H9 (cell line): ENCODE data around the gene PRKAR2A. TPM values are rescaled to one million over a fixed set of nuclear protein-coding genes. Genes with fewer than 3 reads are reported as not detected.

ENCODE experiments used
- DNase-seq: peaks from one replicate; pipeline ENCODE4 v3.0.0-alpha.2; 2017
- H2AFZ ChIP-seq: one replicate; pipeline ENCODE4 v1.6.1; 2013; ENCODE audit warnings: mild to moderate bottlenecking, low read length, control low read depth, moderate library complexity
- H2AK5ac ChIP-seq: 2 replicates; pipeline ENCODE4 v1.6.1; 2013; ENCODE audit warnings: low read length, control low read depth, mixed read lengths; ENCODE audit not compliant: insufficient read length
- H2BK120ac ChIP-seq: one replicate; pipeline ENCODE4 v1.6.1; 2013; ENCODE audit warnings: low read depth, mild to moderate bottlenecking, low read length, control low read depth, inconsistent platforms; ENCODE audit not compliant: poor library complexity, severe bottlenecking
- H2BK12ac ChIP-seq: 2 replicates; pipeline ENCODE4 v1.6.1; 2013; ENCODE audit warnings: low read length, control low read depth, mixed read lengths, low read depth; ENCODE audit not compliant: insufficient read length
- H2BK15ac ChIP-seq: 2 replicates; pipeline ENCODE4 v1.6.1; 2013; ENCODE audit warnings: low read depth, low read length, control low read depth
- H2BK20ac ChIP-seq: one replicate; pipeline ENCODE4 v1.6.1; 2013; ENCODE audit warnings: low read depth, mild to moderate bottlenecking, low read length, control low read depth, inconsistent platforms; ENCODE audit not compliant: poor library complexity, severe bottlenecking
- H2BK5ac ChIP-seq: 2 replicates; pipeline ENCODE4 v1.6.1; 2013; ENCODE audit warnings: low read length, control low read depth, mixed read lengths; ENCODE audit not compliant: insufficient read length
- H3K14ac ChIP-seq: 2 replicates; pipeline ENCODE4 v1.6.1; 2013; ENCODE audit warnings: low read length, control low read depth; ENCODE audit not compliant: insufficient read depth
- H3K18ac ChIP-seq: 2 replicates; pipeline ENCODE4 v1.6.1; 2013; ENCODE audit warnings: low read depth, mild to moderate bottlenecking, mixed read lengths, low read length, control low read depth; ENCODE audit not compliant: insufficient read length
- H3K23ac ChIP-seq: 2 replicates; pipeline ENCODE4 v1.6.1; 2013; ENCODE audit warnings: low read length, control low read depth, mixed read lengths, low read depth; ENCODE audit not compliant: insufficient read length
- H3K23me2 ChIP-seq: 2 replicates; pipeline ENCODE4 v1.6.1; 2013; ENCODE audit warnings: low read depth, mild to moderate bottlenecking, mixed read lengths, low read length, control low read depth; ENCODE audit not compliant: insufficient read length, poor library complexity, severe bottlenecking
- H3K27ac ChIP-seq: 2 replicates; pipeline ENCODE4 v1.5.1; 2013; ENCODE audit warnings: low read length, control low read depth, mixed read lengths, low read depth; ENCODE audit not compliant: insufficient read length
- H3K27me3 ChIP-seq: 2 replicates; pipeline ENCODE4 v1.6.1; 2013; ENCODE audit warnings: low read length, control low read depth, inconsistent platforms; ENCODE audit not compliant: insufficient read depth
- H3K4ac ChIP-seq: 2 replicates; pipeline ENCODE4 v1.6.1; 2013; ENCODE audit warnings: low read depth, mild to moderate bottlenecking, control low read depth, inconsistent platforms, low read length, moderate library complexity
- H3K4me1 ChIP-seq: 2 replicates; pipeline ENCODE4 v1.6.1; 2013; ENCODE audit warnings: low read length, control low read depth, inconsistent platforms; ENCODE audit not compliant: insufficient read depth
- H3K4me2 ChIP-seq: 2 replicates; pipeline ENCODE4 v1.6.1; 2013; ENCODE audit warnings: low read length, control low read depth, mixed read lengths; ENCODE audit not compliant: insufficient read length, insufficient read depth
- H3K56ac ChIP-seq: 2 replicates; pipeline ENCODE4 v1.6.1; 2013; ENCODE audit warnings: low read depth, mild to moderate bottlenecking, mixed read lengths, low read length, control low read depth; ENCODE audit not compliant: insufficient read length
- H3K79me1 ChIP-seq: 2 replicates; pipeline ENCODE4 v1.6.1; 2013; ENCODE audit warnings: low read depth, mild to moderate bottlenecking, moderate library complexity, low read length, control low read depth, inconsistent platforms; ENCODE audit not compliant: insufficient read depth, poor library complexity, severe bottlenecking
- H3K79me2 ChIP-seq: 2 replicates; pipeline ENCODE4 v1.6.1; 2013; ENCODE audit warnings: low read length, control low read depth, inconsistent platforms; ENCODE audit not compliant: insufficient read depth
- H3K9ac ChIP-seq: 2 replicates; pipeline ENCODE4 v1.6.1; 2013; ENCODE audit warnings: low read length, control low read depth, mixed read lengths; ENCODE audit not compliant: insufficient read length; ENCODE audit errors: extremely low read depth
- H3K9me3 ChIP-seq: one replicate; pipeline ENCODE4 v1.6.1; 2013; ENCODE audit warnings: low read depth, low read length, inconsistent platforms; ENCODE audit not compliant: control insufficient read depth
- H3T11ph ChIP-seq: one replicate; pipeline ENCODE4 v1.6.1; 2013; ENCODE audit warnings: mild to moderate bottlenecking, low read length, control low read depth, inconsistent platforms
- H4K20me1 ChIP-seq: one replicate; pipeline ENCODE4 v1.6.1; 2013; ENCODE audit not compliant: control insufficient read depth, insufficient read length, insufficient read depth
- H4K5ac ChIP-seq: 2 replicates; pipeline ENCODE4 v1.6.1; 2013; ENCODE audit warnings: low read depth, mild to moderate bottlenecking, mixed read lengths, low read length, control low read depth; ENCODE audit not compliant: insufficient read length
- H4K8ac ChIP-seq: replicated peaks from 2 replicates; pipeline ENCODE4 v1.6.1; 2013; ENCODE audit warnings: low read length, control low read depth, mixed read lengths, low read depth; ENCODE audit not compliant: insufficient read length
- H4K91ac ChIP-seq: 2 replicates; pipeline ENCODE4 v1.6.1; 2013; ENCODE audit warnings: low read depth, mild to moderate bottlenecking, moderate library complexity, mixed read lengths, low read length, control low read depth; ENCODE audit not compliant: insufficient read length
- H3K27ac Mint-ChIP-seq, 3 experiments: 2 replicates in 2 of 3; 3 replicates in 1 of 3; pipeline ENCODE4 v1.8.0; 2020 to 2021; ENCODE audit warnings: mixed read lengths in 3 of 3, mild to moderate bottlenecking in 1 of 3, moderate library complexity in 1 of 3
- H3K27me3 Mint-ChIP-seq: 2 replicates; pipeline ENCODE4 v1.8.0; 2021; ENCODE audit warnings: low read depth, mild to moderate bottlenecking, moderate library complexity, mixed read lengths
- H3K36me3 Mint-ChIP-seq, 3 experiments: 2 replicates in 2 of 3; 3 replicates in 1 of 3; pipeline ENCODE4 v1.8.0; 2020 to 2021; ENCODE audit warnings: low read depth in 3 of 3, mixed read lengths in 3 of 3; ENCODE audit not compliant: insufficient read depth in 1 of 3
- H3K4me1 Mint-ChIP-seq, 2 experiments: 2 replicates each; pipeline ENCODE4 v1.8.0; 2020; ENCODE audit warnings: mixed read lengths in 2 of 2
- H3K4me3 Mint-ChIP-seq, 2 experiments: 2 replicates in 1 of 2; 3 replicates in 1 of 2; pipeline ENCODE4 v1.8.0; 2020 to 2021; ENCODE audit warnings: mild to moderate bottlenecking in 2 of 2, mixed read lengths in 2 of 2, moderate library complexity in 1 of 2
- H3K9me3 Mint-ChIP-seq, 2 experiments: 2 replicates in 1 of 2; 3 replicates in 1 of 2; pipeline ENCODE4 v1.8.0; 2020; ENCODE audit warnings: mild to moderate bottlenecking in 2 of 2, mixed read lengths in 2 of 2, moderate library complexity in 1 of 2
- CTCF ChIP-seq: fragments of 200-600 bp; sonication (generic); conservative IDR thresholded peaks from 3 replicates; pipeline ENCODE4 v1.8.0; 2021; ENCODE audit warnings: antibody characterized with exemption, mild to moderate bottlenecking
- total RNA-seq: library from RNA; stranded (reverse); gene quantifications from 2 replicates; pipeline ENCODE4 v1.2.1, GENCODE V29; 2021

PRKAR2A gene
- total RNA-seq, 1 experiment from 2014 or later, result 39.1 TPM

- Histone ChIP-seq H3K27ac (no peak overlapping the region), H3K79me2 (peaks cover 50% of the 10 kb centered on the region), H3K18ac (no peak overlapping the region), H4K5ac (no peak overlapping the region), H3K9me3 (no peaks in the 10 kb centered on the region), H2BK5ac (no peak overlapping the region), H3K4ac (no peak overlapping the region), H3T11ph (no peak overlapping the region), H2BK12ac (no peak overlapping the region), H2AK5ac (no peak overlapping the region), H4K8ac (no peak overlapping the region), H3K23ac (no peak overlapping the region), H2AFZ (no peak overlapping the region), H2BK15ac (no peak overlapping the region), H3K56ac (no peak overlapping the region), H4K20me1 (no peaks in the 10 kb centered on the region), H2BK20ac (no peak overlapping the region), H3K14ac (no peak overlapping the region), H3K27me3 (no peaks in the 10 kb centered on the region), H3K79me1 (peaks cover 5% of the 10 kb centered on the region), H3K23me2 (no peaks in the 10 kb centered on the region), H4K91ac (no peak overlapping the region), H3K9ac (peak overlapping the region; percentile 47), H3K4me1 (no peaks in the 10 kb centered on the region), H2BK120ac (no peak overlapping the region), H3K4me2 (peak overlapping the region; percentile 55)
- H3K27ac Mint-ChIP-seq, result peak overlapping the region; percentile 48 to 67 (median 57); a peak in 3 of 7 replicates
- peaks cover 33 to 62% (median 59%) of the 10 kb centered on the region in 3 experiments for H3K36me3 Mint-ChIP-seq
- TF ChIP-seq CTCF, result no peak
- DNase-seq, result no peak
- peak overlapping the region; percentile 99 to 100 for H3K4me3 Mint-ChIP-seq
- H3K9me3 Mint-ChIP-seq, result no peaks in the 10 kb centered on the region; a peak in 1 of 5 replicates
- H3K4me1 Mint-ChIP-seq, result peaks cover 32% of the 10 kb centered on the region in 2 experiments
- peaks cover 6% of the 10 kb centered on the region for H3K27me3 Mint-ChIP-seq
Measured at GRCh38 chr3:48715174-48715800, 132.4 kb downstream of the PRKAR2A start.
